SHP77 treated with DMSO at 0.1 percent for 48 hours (cell line): ENCODE measurements around the gene MYRFL.
"Not testable (repeated sequence)": the region's sequence is repeated elsewhere in the genome, so short reads cannot be mapped to it uniquely, and the experiment has no call there.

Source experiments
- DNase-seq: peaks from one replicate; lab custom pipeline; 2025; lab: John Stamatoyannopoulos, UW

MYRFL gene

DNA sequence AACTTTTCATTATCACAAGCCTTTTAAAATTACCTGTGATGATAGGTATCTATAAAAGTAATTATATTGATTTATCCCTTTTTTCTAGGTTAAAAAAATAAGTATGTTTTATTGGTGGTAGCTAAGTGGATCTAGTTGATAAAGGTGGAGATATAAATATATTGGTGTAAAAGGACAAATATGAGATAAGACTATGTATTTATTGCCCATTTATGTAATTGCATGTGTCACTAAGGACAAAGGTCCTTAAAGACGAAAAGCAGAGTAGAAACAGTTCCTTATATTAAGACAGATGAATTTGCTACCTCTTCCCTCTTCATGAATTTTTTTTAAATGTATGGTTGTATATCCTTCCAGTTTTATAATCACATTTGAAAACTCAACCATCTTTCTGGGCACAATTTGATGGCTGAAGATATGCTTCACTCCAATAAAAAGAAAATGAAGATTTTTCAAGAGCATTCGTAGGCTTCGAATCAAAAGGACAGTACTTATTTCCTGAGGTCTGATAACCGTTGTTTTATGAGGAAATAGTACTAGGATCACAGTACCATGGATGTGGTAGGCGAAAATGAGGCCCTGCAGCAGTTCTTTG, at the start of gene MYRFL:
TSS of gene MYRFL (plus strand) at position 262 of the 595 bp plus-strand sequence. CDS start at position 553, 291 bp downstream.
- DNase-seq, result no peak

GRCh38 chr12:69779928-69780327, 45.1 kb upstream of the MYRFL start:
- DNase-seq, result no peak

DNA sequence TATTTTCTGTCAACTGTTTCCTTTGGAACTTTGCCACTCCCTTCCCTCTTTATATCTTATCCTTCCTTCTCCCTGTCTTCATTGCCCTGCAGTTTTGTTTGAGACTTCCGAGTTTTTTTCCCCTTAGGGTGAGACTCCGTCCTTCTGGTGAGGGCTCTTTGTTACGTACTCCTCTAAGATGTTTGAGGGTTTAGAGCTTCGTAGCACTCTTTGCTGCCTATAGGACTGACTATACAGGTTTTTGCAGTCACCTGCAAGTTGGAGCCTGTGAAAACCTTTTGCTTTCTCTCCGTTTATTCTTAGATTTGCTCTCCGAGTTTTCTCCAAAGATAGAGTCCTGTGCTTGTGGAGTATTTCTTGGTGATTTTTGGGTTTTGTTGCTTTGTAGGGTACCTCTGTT, 41.7 kb upstream of the MYRFL start:
- DNase-seq, result no peak

GRCh38 chr12:69789351-69789750, 35.7 kb upstream of the MYRFL start:
- no peak for DNase-seq

DNA sequence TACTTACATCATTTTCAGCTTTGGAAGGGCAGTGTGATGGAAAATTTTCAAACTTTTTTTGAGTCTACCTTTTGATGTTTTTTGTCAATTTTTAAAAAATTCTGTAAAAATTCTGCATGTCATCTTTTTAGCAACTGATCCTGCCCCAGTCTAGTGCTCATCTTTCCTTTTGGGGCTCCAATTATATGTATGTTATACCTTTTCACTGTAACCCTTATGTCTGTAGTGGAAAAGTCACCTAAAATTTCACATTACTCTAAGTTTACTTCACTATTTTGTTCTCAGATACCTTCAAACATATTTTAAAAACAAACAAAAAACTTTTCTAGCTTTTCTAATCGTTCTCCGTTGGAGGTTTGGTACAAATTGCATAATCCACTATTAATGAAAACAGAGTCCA, 32.5 kb upstream of the MYRFL start:
- no peak for DNase-seq

DNA sequence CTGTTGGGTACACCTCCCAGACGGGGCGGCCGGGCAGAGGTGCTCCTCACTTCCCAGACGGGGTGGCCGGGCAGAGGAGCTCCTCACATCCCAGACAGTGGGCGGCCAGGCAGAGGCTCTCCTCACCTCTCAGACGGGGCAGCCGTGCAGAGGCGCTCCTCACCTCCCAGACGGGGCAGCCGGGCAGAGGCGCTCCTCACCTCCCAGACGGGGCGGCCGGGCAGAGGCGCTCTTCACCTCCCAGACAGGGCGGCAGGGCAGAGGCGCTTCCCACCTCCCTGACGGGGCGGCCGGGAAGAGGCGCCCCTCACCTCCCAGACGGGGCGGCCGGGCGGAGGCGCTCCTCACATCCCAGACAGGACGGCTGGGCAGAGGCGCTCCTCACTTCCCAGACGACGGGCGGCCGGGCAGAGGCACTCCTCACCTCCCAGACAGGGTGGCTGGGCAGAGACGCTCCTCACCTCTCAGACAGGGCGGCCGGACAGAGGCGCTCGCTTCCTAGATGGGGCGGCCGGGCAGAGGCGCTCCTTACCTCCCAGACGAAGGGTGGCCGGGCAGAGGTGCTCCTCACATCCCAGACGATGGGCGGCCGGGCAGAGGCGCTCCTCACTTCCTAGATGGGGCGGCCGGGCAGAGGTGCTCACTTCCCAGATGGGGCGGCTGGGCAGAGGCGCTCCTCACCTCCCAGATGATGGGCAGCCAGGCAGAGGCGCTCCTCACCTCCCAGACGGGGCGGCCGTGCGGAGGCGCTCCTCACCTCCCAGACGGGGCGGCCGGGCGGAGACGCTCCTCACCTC, 17.7 kb upstream of the MYRFL start:
- DNase-seq, result not testable (repeated sequence)

DNA sequence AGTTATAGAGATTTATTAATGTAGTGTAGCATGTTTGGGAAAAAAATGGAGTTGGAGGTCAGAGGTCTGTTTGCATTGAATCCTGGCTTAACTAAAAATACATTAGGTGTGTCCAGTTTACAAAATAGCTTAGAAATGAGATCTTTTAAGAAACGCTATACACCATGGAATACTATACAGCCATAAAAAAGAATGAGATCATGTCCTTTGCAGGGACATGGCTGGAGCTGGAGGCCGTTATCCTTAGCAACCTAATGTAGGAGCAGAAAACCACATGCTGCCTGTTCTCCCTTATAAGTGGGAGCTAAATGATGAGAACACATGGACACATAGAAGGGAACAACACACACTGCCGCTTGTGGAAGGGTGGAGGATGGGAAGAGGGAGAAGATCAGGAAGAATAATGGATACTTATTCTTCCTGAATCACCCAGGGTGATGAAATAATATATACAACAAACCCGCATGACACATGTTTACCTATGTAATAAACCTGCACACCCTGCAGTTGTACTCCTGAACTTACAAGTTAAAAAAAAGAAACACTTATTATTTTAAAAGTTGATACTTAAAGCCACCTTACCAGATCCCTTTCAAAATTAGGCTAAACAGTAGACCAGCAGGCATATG, 14.0 kb upstream of the MYRFL start:
- no peak for DNase-seq

DNA sequence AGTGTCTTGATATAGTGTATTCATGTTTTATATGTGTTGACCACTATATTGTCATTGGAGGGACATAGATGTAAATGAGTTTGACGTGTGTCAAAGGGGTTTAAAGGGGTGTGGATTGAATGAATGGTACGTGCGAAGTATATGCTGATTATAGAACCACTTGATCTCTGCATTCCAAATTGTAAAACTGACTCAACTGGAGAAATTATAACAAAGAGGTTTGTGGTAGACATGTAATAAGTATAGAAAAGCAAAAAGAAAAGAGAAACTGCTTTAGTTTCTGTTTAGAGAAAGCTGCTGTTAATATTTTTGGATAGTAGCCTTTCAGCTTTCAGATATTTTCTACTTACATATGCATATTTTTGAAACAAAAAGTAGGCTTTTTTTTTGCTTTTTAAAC, 8.9 kb upstream of the MYRFL start:
- DNase-seq, result no peak

GRCh38 chr12:69821032-69821455, 4.0 kb upstream of the MYRFL start:
- DNase-seq, result no peak

- DNase-seq, result no peak
These were observed 3.4 kb upstream of the MYRFL start for GRCh38 chr12:69821456-69822159.

DNA sequence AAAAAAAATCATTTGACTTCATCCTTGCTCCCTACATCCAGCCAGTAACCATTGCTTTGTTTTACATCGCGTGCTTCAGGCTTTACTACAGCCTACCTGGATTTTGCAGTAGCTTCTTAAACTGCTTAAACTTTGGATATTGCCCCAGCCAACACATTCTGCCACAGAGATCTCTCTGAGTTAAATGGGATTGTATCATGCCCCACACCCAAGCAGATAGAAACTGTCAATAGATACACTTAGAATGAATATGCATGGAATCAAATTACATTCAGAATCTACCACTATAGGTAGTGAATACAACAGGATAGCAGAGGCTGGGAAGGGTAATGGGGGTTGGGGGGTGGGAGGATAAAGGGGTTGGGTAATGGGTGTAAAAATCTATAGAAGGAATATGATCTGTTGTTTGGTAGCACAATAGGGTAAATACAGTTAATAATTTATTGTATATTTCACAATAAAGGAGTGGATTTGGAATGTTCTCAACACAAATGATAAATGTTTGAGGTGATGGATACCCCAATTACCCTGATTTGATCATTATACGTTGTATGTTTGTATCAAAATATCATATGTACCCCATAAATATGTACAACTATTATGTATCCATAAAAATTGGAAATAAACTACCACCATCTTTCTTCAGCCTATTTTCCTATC, 2.7 kb upstream of the MYRFL start:
- no peak for DNase-seq

- DNase-seq, result no peak
These were observed 999 bp upstream of the MYRFL start for GRCh38 chr12:69824028-69824427.

DNA sequence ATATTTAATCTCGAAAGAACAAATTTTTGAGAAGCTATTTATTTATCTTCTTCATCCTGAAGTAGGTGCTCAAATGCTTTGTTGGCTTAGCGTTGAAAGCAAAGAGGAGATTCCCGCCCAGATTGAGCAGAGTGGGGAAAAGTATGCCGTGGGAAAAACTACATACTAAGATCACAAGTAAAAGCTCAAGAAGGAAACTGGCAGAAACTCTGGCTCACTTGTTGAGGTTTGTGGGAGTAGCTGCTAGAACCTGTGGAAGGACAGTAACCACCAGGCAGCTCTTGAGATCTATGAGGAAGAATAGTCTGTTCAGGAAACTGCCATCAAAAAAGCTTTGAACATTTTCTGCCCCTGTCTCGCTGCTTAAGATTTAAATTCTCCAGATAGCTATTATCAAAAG, 3.9 kb downstream of the MYRFL start:
- DNase-seq, result no peak

- DNase-seq, result no peak
These were observed 8.7 kb downstream of the MYRFL start for GRCh38 chr12:69833696-69834095.

GRCh38 chr12:69834147-69834546, 9.1 kb downstream of the MYRFL start:
- no peak for DNase-seq

DNA sequence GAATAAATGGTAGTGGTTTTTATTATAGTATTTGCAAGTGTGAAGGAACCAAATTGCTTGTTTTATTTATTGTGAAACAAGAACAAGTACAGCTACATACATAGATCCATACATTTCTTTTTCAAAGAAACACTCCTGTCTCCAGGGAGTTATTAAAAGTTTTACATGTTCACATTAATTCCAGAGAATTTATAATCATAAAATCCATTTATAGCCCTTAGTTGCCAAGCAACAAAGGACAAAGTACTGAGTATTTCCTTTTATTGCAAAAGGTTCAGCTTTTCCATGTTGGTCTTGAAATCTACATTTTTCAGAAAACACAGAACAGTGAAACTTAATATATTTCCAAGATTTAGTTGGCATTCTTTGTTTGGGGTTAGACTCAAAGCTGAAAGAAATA, 9.5 kb downstream of the MYRFL start:
- DNase-seq, result no peak

DNA sequence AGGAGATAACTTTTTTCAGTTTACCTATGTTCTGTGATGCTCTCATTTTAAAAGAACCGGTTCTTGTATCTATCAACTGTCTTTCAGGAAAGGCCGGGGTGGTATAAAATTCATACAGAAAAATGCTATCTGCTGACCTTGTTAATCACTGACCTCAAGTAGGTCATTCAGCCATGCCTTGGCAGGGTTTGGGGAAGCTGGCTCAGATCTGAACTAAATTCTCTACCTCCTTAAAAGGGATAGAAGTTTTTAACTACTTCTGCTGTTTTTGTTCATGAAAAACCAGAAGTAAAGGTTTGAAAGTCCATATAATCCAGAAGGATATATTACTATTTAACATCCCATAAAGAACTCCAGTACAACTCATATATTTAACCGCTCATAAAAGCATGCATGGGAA, 10.1 kb downstream of the MYRFL start:
- DNase-seq, result no peak

GRCh38 chr12:69836015-69836414, 11.0 kb downstream of the MYRFL start:
- no peak for DNase-seq

DNA sequence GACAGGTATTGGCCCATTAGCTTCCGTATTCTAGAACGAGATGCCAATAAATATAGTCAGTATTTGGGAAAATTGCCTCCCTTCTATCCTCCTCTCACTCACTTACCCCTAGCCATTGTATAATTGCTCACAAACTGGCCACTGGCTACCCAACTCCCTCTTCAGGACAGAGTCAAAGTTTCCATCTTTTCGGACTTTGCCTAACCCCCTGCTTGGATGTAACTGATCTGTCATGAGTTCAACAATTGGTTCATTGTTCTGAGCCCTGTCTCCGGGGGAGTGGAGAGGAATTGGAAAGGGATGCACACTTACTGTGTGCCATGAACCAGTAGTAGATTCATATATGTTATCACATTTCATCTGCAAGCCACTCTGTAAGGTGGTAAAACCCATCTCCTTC, 12.2 kb downstream of the MYRFL start:
- DNase-seq, result no peak

DNA sequence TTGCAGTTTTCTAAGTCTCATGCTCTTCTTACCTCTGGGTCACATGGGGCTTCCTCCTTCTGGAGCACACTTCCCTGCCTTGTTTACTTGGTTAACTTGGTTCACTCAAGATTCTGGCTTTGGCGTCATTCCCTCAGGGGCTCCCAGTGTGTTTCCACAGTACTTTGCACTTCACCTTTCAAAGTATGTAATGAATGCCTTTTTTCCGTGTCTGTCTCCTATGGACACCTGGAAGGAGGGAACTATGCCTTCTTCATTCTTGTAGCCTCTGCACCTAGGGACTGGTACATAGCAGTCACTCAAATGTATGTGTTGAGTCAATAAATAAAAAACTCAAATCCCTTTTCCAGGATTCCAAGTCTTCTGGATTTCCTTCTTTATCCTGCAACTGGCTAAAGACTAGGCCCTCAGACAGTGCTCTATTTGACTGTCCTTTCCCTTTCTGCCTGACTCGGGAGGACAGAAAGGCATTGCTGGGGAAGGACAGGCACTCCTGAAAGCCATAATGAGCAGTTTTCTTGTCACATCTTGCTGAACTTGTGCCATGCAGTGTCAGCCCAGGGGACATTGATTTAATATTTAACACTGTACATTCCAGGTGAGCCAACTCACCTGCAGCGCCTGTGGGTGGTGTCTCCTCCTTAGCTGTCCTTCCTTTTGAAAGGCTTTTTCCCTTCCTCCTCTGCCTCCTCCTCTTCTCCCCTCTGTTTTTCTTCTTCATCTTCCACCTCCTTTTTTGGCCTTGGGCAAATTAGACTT, 12.8 kb downstream of the MYRFL start:
- DNase-seq, result no peak

DNA sequence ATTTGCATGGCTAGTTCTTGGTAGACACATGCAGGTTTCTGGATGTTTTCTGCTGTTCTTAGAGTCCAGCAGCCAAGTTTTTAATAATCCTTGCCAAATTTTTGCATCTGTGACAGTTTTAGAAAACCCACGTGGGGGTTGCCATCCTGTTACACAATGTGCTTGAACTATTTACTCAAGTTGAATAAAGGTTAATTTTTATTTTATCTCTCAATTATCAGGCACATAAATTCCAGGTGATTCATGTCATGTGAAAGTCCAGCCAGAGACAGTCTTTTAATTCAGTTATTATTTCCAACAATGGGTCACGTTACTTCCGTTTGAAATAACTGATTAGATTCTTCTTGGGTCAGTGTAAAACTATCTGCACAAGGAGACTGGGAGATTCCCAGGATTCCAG, 15.7 kb downstream of the MYRFL start:
- no peak for DNase-seq
